Daoy (cell line): ENCODE results near the gene ATP6V1G2. TPM values are rescaled to one million over a fixed set of nuclear protein-coding genes. Genes with fewer than 3 reads are reported as not detected.
A peak's percentile ranks its signal among the peaks of the same experiment; 100 is the strongest.
"Not testable (repeated sequence)": the region's sequence is repeated elsewhere in the genome, so short reads cannot be mapped to it uniquely, and the experiment has no call there.

ENCODE experiments used
- DNase-seq: peaks from one replicate; pipeline ENCODE4 v3.0.0-alpha.2; 2015; ENCODE audit warnings: low read depth
- total RNA-seq: library from RNA; depleted of rRNA; stranded (reverse); fragments of >200 nt; shearing (Covaris generic); gene quantifications from 2 replicates; pipeline ENCODE4 v1.2.3, GENCODE V29; 2014; rRNA removed

The ATP6V1G2 gene
- total RNA-seq, 1 experiment from 2014 or later = 1.5 TPM

GRCh38 chr6:31529329-31530150 is 16.9 kb downstream of the ATP6V1G2 start:
- DNase-seq = peak; percentile 27

- DNase-seq = no peak
Observed at GRCh38 chr6:31528821-31529328, 17.5 kb downstream of the ATP6V1G2 start, which contains the start of gene MCCD1. Gene MCCD1 (plus strand): TSS chr6:31528962. CDS start chr6:31529015, 53 bp downstream.

- no peak for DNase-seq
Observed at GRCh38 chr6:31528307-31528777, 18.1 kb downstream of the ATP6V1G2 start.

DNA sequence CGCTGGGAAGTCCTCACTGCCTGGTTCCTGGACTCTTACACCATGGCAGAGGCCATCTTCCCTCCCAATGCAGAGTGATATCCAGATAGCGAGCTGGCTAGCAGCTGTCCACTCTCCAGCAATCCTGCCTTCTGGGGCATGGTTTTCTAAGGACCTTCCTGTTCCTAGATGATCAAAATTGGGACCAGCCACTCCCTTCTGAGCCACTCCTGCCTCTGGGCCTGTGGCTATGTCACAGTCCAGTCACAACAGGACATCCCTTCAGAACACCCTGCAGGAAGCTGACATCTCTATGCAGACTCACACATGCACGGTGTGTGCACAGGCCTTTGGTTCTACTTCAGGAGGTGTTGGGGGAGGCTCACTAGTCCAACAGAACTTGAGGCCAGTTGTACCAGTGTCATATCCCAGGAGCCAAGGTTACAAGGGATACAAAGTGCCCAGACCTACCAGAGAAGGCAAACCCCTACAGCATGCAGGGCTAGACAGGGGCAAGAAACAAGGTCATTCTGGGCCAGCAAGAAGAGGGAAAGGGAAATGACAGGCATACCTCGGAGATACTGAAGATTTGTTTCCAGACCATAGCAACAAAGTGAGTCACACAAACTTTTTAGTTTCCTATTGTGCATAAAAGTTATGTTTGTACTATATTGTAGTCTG is 20.3 kb downstream of the ATP6V1G2 start:
- DNase-seq = no peak

DNA sequence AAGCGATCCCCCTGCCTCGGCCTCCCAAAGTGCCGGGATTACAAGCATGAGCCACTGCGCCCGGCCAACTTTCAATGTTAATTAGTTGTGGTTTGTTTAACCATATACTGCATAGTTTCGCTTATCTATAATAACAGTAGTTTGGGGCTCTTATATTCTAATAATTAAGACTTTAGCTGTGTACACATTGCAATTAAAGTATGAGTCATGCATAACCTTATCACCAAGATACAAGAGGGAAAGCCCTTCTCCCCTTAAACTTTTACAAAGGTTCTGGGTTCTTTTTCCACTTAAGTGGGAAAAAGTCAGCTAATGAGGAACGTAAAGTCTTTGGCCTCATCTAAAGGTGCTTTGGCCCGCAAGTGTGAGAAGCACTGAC is 20.9 kb downstream of the ATP6V1G2 start:
- no peak for DNase-seq

GRCh38 chr6:31521835-31522234 is 24.6 kb downstream of the ATP6V1G2 start:
- DNase-seq = no peak

GRCh38 chr6:31513456-31514165 is 32.8 kb downstream of the ATP6V1G2 start:
- DNase-seq = peak; percentile 54

GRCh38 chr6:31510007-31510406 is 36.4 kb downstream of the ATP6V1G2 start:
- no peak for DNase-seq

GRCh38 chr6:31509036-31509435 is 37.4 kb downstream of the ATP6V1G2 start:
- DNase-seq = not testable (repeated sequence)

- no peak for DNase-seq
Observed at GRCh38 chr6:31502586-31502985, 43.8 kb downstream of the ATP6V1G2 start.

GRCh38 chr6:31499648-31500047 is 46.8 kb downstream of the ATP6V1G2 start:
- DNase-seq = not testable (repeated sequence)

DNA sequence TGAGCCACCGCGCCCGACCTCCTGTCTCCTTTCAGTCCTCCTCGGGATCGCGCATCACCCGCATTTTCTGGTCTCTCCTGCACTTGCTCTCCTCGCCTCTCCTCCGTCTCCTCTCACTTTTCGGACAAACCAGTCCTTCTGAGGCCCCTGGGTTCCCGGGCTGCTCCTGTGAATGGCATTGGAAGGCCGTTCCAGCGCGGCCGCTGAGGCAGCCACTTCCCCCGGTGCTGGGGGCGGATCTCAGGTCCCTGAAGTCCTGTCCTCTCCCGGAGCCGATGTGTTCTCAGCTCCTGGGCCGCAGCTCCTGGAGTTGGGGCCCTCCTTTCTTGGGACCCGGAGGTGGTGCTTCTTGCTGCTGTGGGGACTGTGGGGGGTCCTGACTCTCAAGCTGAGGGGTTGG is 47.7 kb downstream of the ATP6V1G2 start:
- peak; percentile 42 for DNase-seq

GRCh38 chr6:31497531-31498476 is 48.6 kb downstream of the ATP6V1G2 start, which contains the start of gene MICB:
Gene MICB (plus strand): TSS chr6:31498145. CDS start chr6:31498194, 49 bp downstream.
- DNase-seq = peak; percentile 93

- not testable (repeated sequence) for DNase-seq
Observed at GRCh38 chr6:31496826-31497225, 49.6 kb downstream of the ATP6V1G2 start.

GRCh38 chr6:31495580-31495979 is 50.8 kb downstream of the ATP6V1G2 start:
- DNase-seq = peak; percentile 87

Other genes starting within 250 kb of the ATP6V1G2 start
- 415 and 797 TPM in 2 replicates for gene HLA-B, start 189.4 kb downstream of the ATP6V1G2 start, total RNA-seq
- gene MICA, start 143.0 kb downstream of the ATP6V1G2 start, total RNA-seq = 34.9 and 44.1 TPM in 2 replicates
- gene MICB, start 48.5 kb downstream of the ATP6V1G2 start, total RNA-seq = 24.9 and 27.3 TPM in 2 replicates
- not detected in 2 replicates for gene MCCD1, start 17.6 kb downstream of the ATP6V1G2 start, total RNA-seq
- 678 and 762 TPM in 2 replicates for gene DDX39B, start 4.6 kb downstream of the ATP6V1G2 start, total RNA-seq
- gene NFKBIL1, start 1.0 kb upstream of the ATP6V1G2 start, total RNA-seq = 16.2 and 21.5 TPM in 2 replicates
- 0.11 TPM in 1 of 2 replicates, not detected in the other for gene LTA, start 25.7 kb upstream of the ATP6V1G2 start, total RNA-seq
- gene TNF, start 29.0 kb upstream of the ATP6V1G2 start, total RNA-seq = 1.4 and 4.0 TPM in 2 replicates
- gene LTB, start 35.8 kb upstream of the ATP6V1G2 start, total RNA-seq = 2.1 TPM in 1 of 2 replicates, not detected in the other
- 0.09 and 3.5 TPM in 2 replicates for gene LST1, start 39.7 kb upstream of the ATP6V1G2 start, total RNA-seq
- not detected in 2 replicates for gene NCR3, start 46.4 kb upstream of the ATP6V1G2 start, total RNA-seq
- not detected in 2 replicates for gene AIF1, start 68.6 kb upstream of the ATP6V1G2 start, total RNA-seq
- 50.1 and 51.9 TPM in 2 replicates for gene PRRC2A, start 74.1 kb upstream of the ATP6V1G2 start, total RNA-seq
- 256 and 287 TPM in 2 replicates for gene BAG6, start 106.1 kb upstream of the ATP6V1G2 start, total RNA-seq
- 0.18 and 1.4 TPM in 2 replicates for gene APOM, start 109.3 kb upstream of the ATP6V1G2 start, total RNA-seq
- 15.9 and 18.0 TPM in 2 replicates for gene C6orf47, start 114.2 kb upstream of the ATP6V1G2 start, total RNA-seq
- 32.9 and 40.2 TPM in 2 replicates for gene GPANK1, start 118.4 kb upstream of the ATP6V1G2 start, total RNA-seq
- gene CSNK2B, start 119.5 kb upstream of the ATP6V1G2 start, total RNA-seq = 328 and 376 TPM in 2 replicates
- gene LY6G5B, start 123.4 kb upstream of the ATP6V1G2 start, total RNA-seq = 0.91 and 6.3 TPM in 2 replicates
- gene LY6G5C, start 134.5 kb upstream of the ATP6V1G2 start, total RNA-seq = 1.8 TPM in 1 of 2 replicates, not detected in the other
- gene ABHD16A, start 156.7 kb upstream of the ATP6V1G2 start, total RNA-seq = 55.2 and 64.4 TPM in 2 replicates
- not detected in 2 replicates for gene LY6G6F, start 160.3 kb upstream of the ATP6V1G2 start, total RNA-seq
- not detected in 2 replicates for gene LY6G6D, start 168.7 kb upstream of the ATP6V1G2 start, total RNA-seq
- gene LY6G6C, start 175.1 kb upstream of the ATP6V1G2 start, total RNA-seq = not detected in 2 replicates
- not detected in 2 replicates for gene MPIG6B, start 176.8 kb upstream of the ATP6V1G2 start, total RNA-seq
- 46.1 and 55.6 TPM in 2 replicates for gene DDAH2, start 182.7 kb upstream of the ATP6V1G2 start, total RNA-seq
- 1,198 and 1,241 TPM in 2 replicates for gene CLIC1, start 189.9 kb upstream of the ATP6V1G2 start, total RNA-seq
- gene MSH5, start 193.4 kb upstream of the ATP6V1G2 start, total RNA-seq = 19.9 and 20.9 TPM in 2 replicates
- 0.27 and 1.6 TPM in 2 replicates for gene SAPCD1, start 216.0 kb upstream of the ATP6V1G2 start, total RNA-seq
- gene VWA7, start 230.7 kb upstream of the ATP6V1G2 start, total RNA-seq = 0.34 TPM in 1 of 2 replicates, not detected in the other
- 77.3 and 80.3 TPM in 2 replicates for gene VARS1, start 249.1 kb upstream of the ATP6V1G2 start, total RNA-seq